A673 (cell line): ENCODE measurements around the gene PHF24. TPM values are rescaled to one million over a fixed set of nuclear protein-coding genes. Genes with fewer than 3 reads are reported as not detected.
A peak's percentile ranks its signal among the peaks of the same experiment; 100 is the strongest.

Experiments
- BruUV-seq: library from RNA; stranded (reverse); fragments of 400-500 nt; replicated peaks from 2 replicates; lab custom pipeline; 2021; lab: Mats Ljungman, UMichigan
- CTCF ChIA-PET: fragments of 300-600 bp; sonication (Branson Sonifier 250); formaldehyde crosslinking; loops from one replicate; lab custom pipeline; 2022; ENCODE audit warnings: antibody characterized with exemption; lab: Charles Lee
- POLR2A ChIA-PET: fragments of 300-600 bp; sonication (Branson Sonifier 250); formaldehyde crosslinking; loops from one replicate; lab custom pipeline; 2022; ENCODE audit warnings: antibody characterized with exemption; ENCODE audit not compliant: low non-redundant PET; lab: Charles Lee
- DNase-seq: peaks from one replicate; pipeline ENCODE4 v3.0.0-alpha.2; 2015; ENCODE audit warnings: low spot score
- H3K27ac ChIP-seq: fragments of 200-600 bp; sonication (generic); 2 replicates; pipeline ENCODE4 v1.5.1; 2016; ENCODE audit warnings: mixed run types, low read depth, mild to moderate bottlenecking, mixed read lengths, antibody characterized with exemption, low read length; ENCODE audit not compliant: poor library complexity, severe bottlenecking
- H3K27me3 ChIP-seq: fragments of 200-600 bp; sonication (generic); replicated peaks from 2 replicates; pipeline ENCODE4 v1.6.1; 2017; ENCODE audit warnings: mixed run types, low read depth, mild to moderate bottlenecking, mixed read lengths, antibody characterized with exemption, low read length; ENCODE audit not compliant: insufficient read depth, poor library complexity
- H3K36me3 ChIP-seq: fragments of 200-600 bp; sonication (generic); 2 replicates; pipeline ENCODE4 v1.6.1; 2016; ENCODE audit warnings: mixed run types, mild to moderate bottlenecking, mixed read lengths, antibody characterized with exemption, low read length; ENCODE audit not compliant: insufficient read depth, poor library complexity, severe bottlenecking
- H3K4me1 ChIP-seq: fragments of 200-600 bp; sonication (generic); 2 replicates; pipeline ENCODE4 v1.6.1; 2017; ENCODE audit warnings: mixed run types, mild to moderate bottlenecking, mixed read lengths, antibody characterized with exemption, low read length; ENCODE audit not compliant: insufficient read depth, poor library complexity, severe bottlenecking
- H3K4me3 ChIP-seq: fragments of 200-600 bp; sonication (generic); 2 replicates; pipeline ENCODE4 v1.5.1; 2016; ENCODE audit warnings: low read depth, mixed run types, mild to moderate bottlenecking, mixed read lengths, low read length; ENCODE audit not compliant: poor library complexity, severe bottlenecking
- H3K9me3 ChIP-seq: fragments of 200-600 bp; sonication (generic); 2 replicates; pipeline ENCODE4 v1.6.1; 2016; ENCODE audit warnings: mixed run types, low read depth, mild to moderate bottlenecking, mixed read lengths, antibody characterized with exemption, low read length; ENCODE audit not compliant: poor library complexity, severe bottlenecking
- EZH2 ChIP-seq: fragments of 200-600 bp; sonication (generic); IDR thresholded peaks from 2 replicates; pipeline ENCODE4 v1.6.1; 2017; ENCODE audit warnings: borderline replicate concordance, low read depth, mild to moderate bottlenecking, mixed read lengths, antibody characterized with exemption, low read length; ENCODE audit not compliant: poor library complexity, severe bottlenecking
- intact Hi-C: fragments of 100-400 bp; cut with micrococcal nuclease; formaldehyde crosslinking; loops from one replicate; pipeline ENCODE4 v1.10.0; 2022; ENCODE audit not compliant: unreplicated experiment
- total RNA-seq: library from RNA; stranded (reverse); gene quantifications from 2 replicates; pipeline ENCODE4 v1.2.3, GENCODE V29; 2021
- TF ChIP-seq, protein P1 (sequence below): fragments of 300-800, 200-600 bp; sonication (generic); conservative IDR thresholded peaks from 2 replicates; pipeline ENCODE4 v1.5.1; 2017; ENCODE audit warnings: low read depth, mild to moderate bottlenecking, antibody characterized with exemption, low read length, moderate library complexity, mixed read lengths

Gene PHF24
- total RNA-seq, 1 experiment from 2014 or later: 0.13 TPM

GRCh38 chr9:34956648-34957047 is 1.4 kb upstream of the PHF24 start:
- Histone ChIP-seq H3K36me3 (no peaks in the 10 kb centered on the region), H3K27ac (no peak overlapping the region), H3K4me1 (no peaks in the 10 kb centered on the region), H3K27me3 (peaks cover 55% of the 10 kb centered on the region), H3K4me3 (no peak overlapping the region), H3K9me3 (no peaks in the 10 kb centered on the region)
- CTCF ChIA-PET: no interaction called here
- intact Hi-C loops: no loop called here
- POLR2A ChIA-PET: no interaction called here
- no peak for DNase-seq
- TF ChIP-seq EZH2: no peak
- TF ChIP-seq, protein P1, sequence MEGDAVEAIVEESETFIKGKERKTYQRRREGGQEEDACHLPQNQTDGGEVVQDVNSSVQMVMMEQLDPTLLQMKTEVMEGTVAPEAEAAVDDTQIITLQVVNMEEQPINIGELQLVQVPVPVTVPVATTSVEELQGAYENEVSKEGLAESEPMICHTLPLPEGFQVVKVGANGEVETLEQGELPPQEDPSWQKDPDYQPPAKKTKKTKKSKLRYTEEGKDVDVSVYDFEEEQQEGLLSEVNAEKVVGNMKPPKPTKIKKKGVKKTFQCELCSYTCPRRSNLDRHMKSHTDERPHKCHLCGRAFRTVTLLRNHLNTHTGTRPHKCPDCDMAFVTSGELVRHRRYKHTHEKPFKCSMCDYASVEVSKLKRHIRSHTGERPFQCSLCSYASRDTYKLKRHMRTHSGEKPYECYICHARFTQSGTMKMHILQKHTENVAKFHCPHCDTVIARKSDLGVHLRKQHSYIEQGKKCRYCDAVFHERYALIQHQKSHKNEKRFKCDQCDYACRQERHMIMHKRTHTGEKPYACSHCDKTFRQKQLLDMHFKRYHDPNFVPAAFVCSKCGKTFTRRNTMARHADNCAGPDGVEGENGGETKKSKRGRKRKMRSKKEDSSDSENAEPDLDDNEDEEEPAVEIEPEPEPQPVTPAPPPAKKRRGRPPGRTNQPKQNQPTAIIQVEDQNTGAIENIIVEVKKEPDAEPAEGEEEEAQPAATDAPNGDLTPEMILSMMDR: no peak
- no TSS peak for BruUV-seq

DNA sequence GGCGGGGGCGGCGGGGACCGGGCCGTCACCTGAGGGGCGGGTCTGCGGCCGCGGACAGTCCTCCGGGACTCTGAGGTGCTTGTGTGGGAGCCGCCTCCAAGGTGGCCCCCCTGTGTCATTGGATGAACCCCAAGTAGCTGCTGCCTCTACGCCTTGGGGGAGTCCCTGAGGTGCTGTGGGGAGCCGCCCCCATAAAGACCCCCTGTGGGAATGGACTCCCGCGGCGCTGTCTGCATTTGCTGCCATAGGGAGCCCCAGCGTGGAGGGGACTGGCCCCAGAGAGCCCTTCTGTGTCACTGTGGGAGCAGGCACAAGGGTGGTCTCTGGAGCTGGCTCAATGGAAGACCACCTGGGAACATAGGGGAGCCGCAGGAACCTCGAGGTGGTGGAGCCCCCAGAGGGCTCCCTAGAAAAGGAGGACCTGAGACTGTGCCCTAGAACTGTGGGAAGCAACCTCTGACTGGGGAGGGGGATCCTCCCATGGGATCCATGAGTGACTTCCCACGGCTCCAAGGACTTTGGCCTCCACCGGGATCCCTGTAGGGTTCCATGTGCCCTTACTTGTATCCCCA is 412 bp downstream of the PHF24 start:
- Histone ChIP-seq H3K4me3 (peak overlapping the region; percentile 43), H3K4me1 (no peaks in the 10 kb centered on the region), H3K27ac (no peak overlapping the region), H3K9me3 (no peaks in the 10 kb centered on the region), H3K27me3 (peaks cover 61% of the 10 kb centered on the region), H3K36me3 (no peaks in the 10 kb centered on the region)
- POLR2A ChIA-PET: no interaction called here
- TF ChIP-seq, protein P1: no peak
- TF ChIP-seq EZH2: no peak
- CTCF ChIA-PET: no interaction called here
- BruUV-seq: no TSS peak
- no peak for DNase-seq
- intact Hi-C loops: no loop called here

DNA sequence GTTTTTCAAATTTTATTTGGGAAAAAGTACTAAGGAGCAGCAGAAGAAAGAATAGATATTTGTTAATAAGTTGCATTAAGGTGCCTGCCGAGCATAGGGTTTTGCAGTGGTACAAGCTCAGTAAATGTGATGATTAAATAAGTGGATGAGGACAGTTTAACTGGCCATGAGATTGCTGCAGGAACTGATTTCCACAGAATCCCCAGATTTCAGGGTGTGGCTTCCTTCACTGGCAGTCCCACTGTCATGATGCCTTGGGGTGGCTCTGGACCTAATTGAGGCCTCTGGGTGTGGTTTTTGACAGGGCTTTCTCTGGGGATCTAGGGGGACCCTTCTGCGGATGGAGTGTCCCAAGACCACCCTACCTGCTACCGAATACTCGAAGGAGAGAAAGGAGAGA is 1.4 kb downstream of the PHF24 start:
- TF ChIP-seq EZH2: no peak
- TF ChIP-seq, protein P1: no peak
- Histone ChIP-seq H3K36me3 (no peaks in the 10 kb centered on the region), H3K4me3 (no peak overlapping the region), H3K27me3 (peaks cover 65% of the 10 kb centered on the region), H3K4me1 (no peaks in the 10 kb centered on the region), H3K27ac (no peak overlapping the region), H3K9me3 (no peaks in the 10 kb centered on the region)
- intact Hi-C loops: no loop called here
- CTCF ChIA-PET: no interaction called here
- DNase-seq: no peak
- no TSS peak for BruUV-seq
- POLR2A ChIA-PET: no interaction called here
